NCI-H226 (cell line): ENCODE data around the gene FOXK2.

Experiments
- DNase-seq: peaks from one replicate; pipeline ENCODE4 v3.0.0-alpha.2; 2015

Gene FOXK2

GRCh38 chr17:82518826-82519810, at the start of gene FOXK2:
TSS of gene FOXK2 (plus strand) at chr17:82519732. CDS start at chr17:82519889, 157 bp downstream.
- peak; percentile 93 for DNase-seq

- no peak for DNase-seq
These were observed 49.5 kb upstream of the FOXK2 start for GRCh38 chr17:82470065-82470464.

GRCh38 chr17:82474223-82475010, 45.1 kb upstream of the FOXK2 start:
- DNase-seq: no peak

- no peak for DNase-seq
These were observed 44.1 kb upstream of the FOXK2 start for GRCh38 chr17:82475458-82475857.

- DNase-seq: no peak
These were observed 41.6 kb upstream of the FOXK2 start for GRCh38 chr17:82477934-82478333.

GRCh38 chr17:82479602-82480001, 39.9 kb upstream of the FOXK2 start:
- DNase-seq: no peak

GRCh38 chr17:82480318-82480717, 39.2 kb upstream of the FOXK2 start:
- DNase-seq: no peak

GRCh38 chr17:82483204-82483660, 36.3 kb upstream of the FOXK2 start:
- DNase-seq: no peak

GRCh38 chr17:82483836-82484235, 35.7 kb upstream of the FOXK2 start:
- DNase-seq: no peak

- no peak for DNase-seq
These were observed 33.1 kb upstream of the FOXK2 start for GRCh38 chr17:82486231-82487094.

- DNase-seq: no peak
These were observed 31.6 kb upstream of the FOXK2 start for GRCh38 chr17:82487910-82488309.

GRCh38 chr17:82489117-82489516, 30.4 kb upstream of the FOXK2 start:
- DNase-seq: no peak

- no peak for DNase-seq
These were observed 29.6 kb upstream of the FOXK2 start for GRCh38 chr17:82489851-82490511.

- no peak for DNase-seq
These were observed 28.9 kb upstream of the FOXK2 start for GRCh38 chr17:82490512-82491195.

- no peak for DNase-seq
These were observed 28.4 kb upstream of the FOXK2 start for GRCh38 chr17:82491196-82491530.

- DNase-seq: no peak
These were observed 28.0 kb upstream of the FOXK2 start for GRCh38 chr17:82491533-82491932.

- no peak for DNase-seq
These were observed 26.8 kb upstream of the FOXK2 start for GRCh38 chr17:82492643-82493225.

- DNase-seq: no peak
These were observed 26.2 kb upstream of the FOXK2 start for GRCh38 chr17:82493226-82493781.

GRCh38 chr17:82494236-82495055, 25.1 kb upstream of the FOXK2 start:
- DNase-seq: peak; percentile 93
